Retina (tissue), 1 donor: Measurements from ENCODE around the gene RNF4.
"Not testable (repeated sequence)": the region's sequence is repeated elsewhere in the genome, so short reads cannot be mapped to it uniquely, and the experiment has no call there.

Experiments used
- DNase-seq: peaks from one replicate; pipeline ENCODE4 v3.0.0-alpha.2; 2016

RNF4 gene

DNA sequence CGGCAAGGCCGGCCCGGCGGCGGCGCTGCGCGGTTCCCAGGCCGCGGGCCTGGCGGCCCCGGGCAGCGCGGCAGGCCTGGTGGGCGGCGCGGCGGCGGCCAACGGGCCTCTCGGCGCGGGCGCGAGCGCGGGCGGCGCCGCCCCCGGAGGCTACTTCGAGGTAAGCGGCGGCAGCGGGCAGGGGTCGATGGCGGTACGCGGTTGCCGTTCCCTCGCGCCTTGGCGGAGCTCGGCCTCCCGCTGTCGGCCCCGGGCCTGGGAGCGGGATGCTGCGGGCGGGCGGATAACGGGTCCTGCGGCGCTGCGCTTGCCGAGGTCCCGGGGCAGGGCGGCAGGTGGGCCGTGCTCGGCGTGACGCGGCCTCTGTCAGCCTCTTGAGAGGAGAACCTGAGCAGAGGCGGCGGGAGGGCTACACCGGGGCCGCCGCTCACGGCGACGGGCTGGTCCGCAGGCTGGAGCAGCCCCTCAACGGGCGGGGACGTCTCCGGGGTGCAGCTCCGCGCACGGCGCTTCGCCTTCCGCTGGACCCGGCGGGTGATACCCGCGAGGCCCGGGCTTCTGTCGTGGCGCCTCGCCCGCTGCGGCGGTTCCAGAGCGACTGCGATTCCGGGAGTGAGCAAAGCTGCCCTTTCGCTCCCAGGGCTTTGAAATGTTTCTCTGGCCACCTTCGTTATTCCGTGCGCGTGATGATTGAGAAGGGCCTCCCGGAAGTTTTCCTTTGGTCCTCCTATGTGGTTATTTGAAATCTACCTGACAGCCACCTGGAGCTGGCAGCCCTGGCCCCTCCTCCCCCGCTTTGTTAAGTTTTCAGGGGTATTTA, 68.3 kb downstream of the RNF4 start:
- peak; percentile 84 for DNase-seq

DNA sequence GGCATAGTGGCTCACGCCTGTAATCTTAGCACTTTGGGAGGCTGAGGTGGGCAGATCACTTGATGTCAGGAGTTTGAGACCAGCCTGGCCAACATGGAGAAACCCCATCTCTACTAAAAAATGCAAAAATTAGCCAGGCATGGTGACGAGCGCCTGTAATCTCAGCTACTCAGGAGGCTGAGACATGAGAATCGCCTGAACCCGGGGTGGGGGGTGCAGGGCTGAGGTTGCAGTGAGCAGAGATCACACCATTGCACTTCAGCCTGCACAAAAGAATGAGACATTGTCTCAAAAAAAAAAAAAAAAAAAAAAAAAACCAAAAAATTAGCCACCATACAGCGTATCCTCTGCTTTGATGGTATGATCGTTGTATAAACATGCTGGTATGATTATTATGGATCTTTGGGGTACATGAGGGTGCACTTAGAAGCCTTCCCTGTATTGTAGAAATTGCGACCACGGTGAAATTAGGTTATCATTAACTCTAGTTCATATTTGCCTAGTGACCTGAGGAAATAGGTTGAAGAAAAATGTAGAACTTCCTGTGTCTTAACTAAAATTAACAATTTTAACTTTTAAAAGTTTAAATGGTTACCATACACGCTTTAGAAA, 74.8 kb downstream of the RNF4 start:
- DNase-seq, result not testable (repeated sequence)

DNA sequence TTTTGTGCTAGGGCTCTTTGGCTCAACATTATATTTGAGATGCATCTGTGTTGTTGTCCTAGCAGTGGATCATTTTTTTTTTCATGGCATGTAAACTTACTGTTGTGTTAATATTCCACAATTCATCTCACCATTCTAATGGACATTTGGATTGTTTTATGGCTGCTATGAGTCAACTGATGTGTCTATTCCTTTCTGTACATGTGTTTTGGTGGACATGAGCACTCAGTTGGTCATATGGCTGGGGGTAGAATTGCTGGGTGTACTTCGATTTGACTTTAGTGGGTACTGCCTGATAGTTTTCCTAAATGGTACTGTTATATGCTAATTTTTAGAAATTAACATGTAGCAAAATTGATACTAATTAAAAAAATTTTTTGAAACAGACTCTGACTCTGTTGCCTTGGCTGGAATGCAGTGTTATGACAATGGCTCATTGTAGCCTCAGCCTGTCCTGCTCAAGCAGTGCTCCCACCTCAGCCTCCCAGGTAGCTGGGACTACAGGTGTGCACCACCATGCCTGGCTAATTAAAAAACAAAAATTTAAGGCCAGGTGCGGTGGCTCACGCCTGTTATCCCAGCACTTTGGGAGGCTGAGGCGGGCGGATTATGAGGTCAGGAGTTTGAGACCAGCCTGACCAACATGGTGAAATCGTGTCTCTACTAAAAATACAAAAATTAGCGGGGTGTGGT, 76.6 kb downstream of the RNF4 start:
- no peak for DNase-seq

DNA sequence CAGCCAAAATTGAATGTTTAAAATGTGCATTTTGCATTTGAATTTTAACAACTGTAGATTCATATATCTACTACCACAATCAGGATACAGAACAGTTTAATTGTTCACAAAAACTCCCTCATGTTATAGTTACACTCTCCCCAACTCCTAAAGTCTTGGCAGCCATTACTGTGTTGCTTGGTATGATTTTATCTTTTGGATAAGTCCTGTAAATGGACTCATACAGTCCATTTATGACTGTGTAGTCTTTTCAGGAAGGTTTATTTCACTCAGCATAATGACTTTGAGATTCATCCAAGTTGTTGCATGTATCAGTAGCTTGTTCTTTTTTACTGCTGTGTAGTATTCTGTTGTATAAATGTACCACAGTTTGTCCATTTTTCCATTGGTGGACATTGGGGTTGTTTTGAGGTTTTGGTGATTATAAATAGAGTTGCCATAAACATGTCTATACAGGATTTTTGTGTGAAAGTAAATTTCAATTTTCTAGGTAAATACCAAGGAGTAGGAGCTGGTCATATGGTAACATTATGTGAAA, 77.4 kb downstream of the RNF4 start:
- no peak for DNase-seq

DNA sequence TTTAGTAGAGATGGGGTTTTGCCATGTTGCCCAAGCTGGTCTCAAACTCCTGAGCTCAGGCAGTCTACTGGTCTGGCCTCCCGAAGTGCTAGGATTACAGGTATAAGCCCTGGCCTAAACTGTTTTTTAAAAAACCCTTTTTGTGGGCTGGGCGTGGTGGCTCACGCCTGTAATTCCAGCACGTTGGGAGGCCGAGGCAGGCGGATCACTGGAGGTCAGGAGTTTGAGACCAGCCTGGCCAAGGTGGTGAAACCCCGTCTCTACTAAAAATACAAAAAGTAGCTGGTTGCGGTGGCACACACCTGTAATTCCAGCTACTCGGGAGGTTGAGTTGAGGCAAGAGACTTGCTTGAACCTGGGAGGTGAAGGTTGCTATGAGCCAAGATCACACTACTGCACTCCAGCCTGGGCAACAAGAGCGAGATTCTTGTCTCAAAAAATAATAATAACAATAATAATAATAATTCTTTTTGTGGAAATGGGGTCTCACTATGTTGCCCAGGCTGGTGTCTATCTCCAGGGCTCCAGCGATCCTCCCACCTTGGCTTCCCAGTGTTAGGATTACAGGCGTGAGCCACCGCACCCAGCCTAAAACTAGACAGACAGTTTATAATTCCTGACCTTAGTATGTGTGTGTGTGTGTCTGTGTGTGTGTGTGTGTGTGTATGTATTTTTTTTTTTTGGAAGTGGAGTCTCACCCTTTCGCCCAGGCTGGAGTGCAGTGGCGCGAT, 78.2 kb downstream of the RNF4 start:
- not testable (repeated sequence) for DNase-seq

DNA sequence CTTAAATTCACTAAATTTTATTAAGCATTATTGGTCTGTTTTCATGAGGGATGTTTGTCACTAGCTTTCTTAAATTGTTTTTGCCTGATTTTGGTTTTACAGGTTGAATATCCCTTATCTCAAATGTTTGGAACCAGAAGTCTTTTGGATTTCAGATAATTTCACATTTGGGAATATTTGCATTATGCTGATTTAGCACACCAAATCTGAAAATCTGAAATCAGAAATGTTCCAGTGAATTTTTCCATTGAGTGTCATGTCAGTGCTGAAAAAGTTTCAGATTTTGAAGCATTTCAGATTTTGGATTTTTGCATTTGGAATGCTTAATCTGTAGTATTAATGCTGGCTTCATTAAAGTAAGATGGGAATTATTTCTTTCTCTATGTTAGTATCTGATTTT, 82.2 kb downstream of the RNF4 start:
- no peak for DNase-seq

DNA sequence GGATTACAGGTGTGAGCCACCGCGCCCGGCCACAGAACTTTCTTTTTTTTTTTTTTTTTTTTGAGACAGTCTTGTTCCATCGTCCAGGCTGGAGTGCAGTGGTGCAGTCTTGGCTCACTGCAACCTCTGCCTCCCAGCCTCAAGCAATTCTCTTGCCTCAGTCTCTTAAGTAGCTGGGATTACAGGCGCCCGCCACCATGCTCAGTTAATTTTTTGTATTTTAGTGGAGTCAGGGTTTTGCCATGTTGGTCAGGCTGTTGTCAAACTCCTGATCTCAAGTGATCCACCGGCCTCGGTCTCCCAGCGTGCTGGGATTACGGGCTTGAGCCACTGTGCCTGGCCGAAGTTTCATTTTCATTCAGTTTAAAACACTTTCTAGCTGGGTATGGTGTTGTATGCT, 83.9 kb downstream of the RNF4 start:
- DNase-seq, result no peak

DNA sequence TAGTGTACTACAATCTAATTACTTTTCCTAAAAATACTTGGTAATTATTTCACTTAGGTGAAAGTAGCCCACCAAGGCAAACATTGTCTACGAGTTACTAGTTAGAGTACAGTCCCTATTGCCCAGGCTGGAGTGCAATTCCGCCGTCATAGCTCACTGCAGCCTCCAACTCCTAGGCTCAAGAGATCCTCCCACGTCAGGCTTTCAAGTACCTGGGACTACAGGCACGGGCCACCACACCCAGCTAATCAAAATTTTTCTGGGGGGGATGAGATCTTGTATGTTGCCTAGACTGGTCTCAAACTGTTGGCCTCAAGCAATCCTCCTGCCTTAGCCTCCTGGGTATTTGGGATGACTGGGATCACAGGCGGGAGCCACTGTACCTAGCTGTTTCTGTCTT, 89.4 kb downstream of the RNF4 start:
- no peak for DNase-seq

DNA sequence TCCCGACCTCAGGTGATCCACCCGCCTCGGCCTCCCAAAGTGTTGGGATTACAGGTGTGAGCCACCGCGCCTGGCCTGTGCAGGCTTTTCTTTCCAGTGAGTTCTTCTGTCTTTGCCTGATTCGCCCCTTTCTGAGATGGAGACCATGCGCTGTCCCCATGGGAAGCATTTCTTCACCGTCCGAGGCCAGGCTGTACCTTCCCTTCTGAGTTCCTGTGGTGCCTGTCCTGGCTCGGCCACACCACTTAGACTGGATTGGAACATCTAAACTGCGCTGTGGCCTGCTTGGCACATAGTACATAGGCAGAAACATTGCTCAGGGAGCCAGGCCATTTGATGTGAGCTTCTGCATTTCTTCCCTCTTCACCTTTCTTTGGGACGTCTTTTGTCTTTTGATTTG, 91.3 kb downstream of the RNF4 start:
- DNase-seq, result no peak
